ENCODE measurements around the gene USP13.
"Not testable (repeated sequence)": the region's sequence is repeated elsewhere in the genome, so short reads cannot be mapped to it uniquely, and the experiment has no call there.

USP13 gene

DNA sequence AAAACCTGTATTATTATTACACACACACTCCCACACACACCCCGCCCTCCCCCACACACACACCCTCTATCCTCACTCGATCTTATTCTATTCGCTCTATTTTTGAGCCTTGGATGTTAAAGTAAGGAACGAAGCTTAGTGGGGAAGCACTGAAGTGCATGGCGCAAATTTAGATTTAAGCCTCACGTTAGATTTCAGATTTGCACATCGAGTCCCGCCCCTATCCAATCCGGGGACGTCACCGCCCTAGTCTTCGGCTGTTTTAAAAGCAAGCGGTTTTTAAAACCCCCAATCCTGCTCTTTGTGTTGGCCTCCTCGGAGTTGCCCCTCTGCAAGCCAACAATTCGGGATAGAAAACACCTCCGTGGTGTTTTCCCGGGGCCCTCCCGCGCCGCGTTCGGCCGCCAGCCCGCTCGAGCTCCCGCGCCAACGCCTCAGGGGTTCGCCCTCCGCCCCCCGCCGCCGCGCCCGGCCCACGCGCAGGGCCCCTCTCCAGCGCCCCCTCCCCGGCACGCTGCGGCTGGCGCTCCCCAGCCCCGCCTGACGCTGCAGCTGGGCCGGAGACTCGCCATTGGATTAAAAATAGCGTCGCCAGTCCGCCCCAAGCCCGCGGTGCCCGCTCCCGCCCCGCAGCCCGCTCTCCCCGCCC lies at the start of gene USP13:
Gene USP13 (plus strand): TSS at position 594 of the 649 bp plus-strand sequence. CDS start 186 bp downstream, outside the sequence.
- DNase-seq (ENCODE audit: low read depth), result peak; percentile 62

DNA sequence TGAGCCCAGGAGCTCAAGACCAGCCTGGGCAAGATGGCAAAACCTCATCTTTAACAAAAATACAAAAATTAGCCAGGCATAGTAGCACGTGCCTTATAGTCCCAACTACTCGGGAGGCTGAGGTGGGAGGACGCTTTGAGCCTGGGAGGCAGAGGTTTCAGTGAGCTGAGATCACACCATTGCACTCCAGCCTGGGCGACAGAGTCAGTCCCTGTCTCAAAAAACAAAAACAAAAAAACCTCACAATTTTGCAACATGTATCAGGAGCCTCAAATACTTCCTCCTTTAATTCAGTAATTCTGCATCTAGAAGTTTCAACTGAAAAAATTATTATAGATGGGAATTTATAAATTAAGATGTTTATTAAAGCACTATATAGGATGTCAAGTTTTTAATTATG lies 49.5 kb upstream of the USP13 start:
- DNase-seq (ENCODE audit: low read depth), result no peak

DNA sequence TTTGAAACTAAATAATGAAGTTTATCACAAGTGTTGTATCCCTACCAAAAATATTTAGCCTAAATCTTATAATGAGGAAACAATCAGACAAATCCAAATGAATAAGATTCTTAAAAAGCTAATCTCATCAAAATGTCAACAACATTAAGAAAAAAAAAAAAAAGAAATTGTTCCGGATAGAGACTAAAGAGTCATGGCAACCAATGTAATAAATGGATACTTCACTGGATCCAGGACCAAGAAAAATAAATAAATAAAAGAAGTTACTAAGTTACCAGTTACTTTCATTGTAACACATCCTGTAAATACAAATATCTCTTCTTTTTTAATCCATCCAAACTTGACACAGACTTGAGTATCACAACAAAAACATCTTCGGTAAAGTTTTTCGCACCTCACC lies 49.0 kb upstream of the USP13 start:
- DNase-seq (ENCODE audit: low read depth), result no peak

DNA sequence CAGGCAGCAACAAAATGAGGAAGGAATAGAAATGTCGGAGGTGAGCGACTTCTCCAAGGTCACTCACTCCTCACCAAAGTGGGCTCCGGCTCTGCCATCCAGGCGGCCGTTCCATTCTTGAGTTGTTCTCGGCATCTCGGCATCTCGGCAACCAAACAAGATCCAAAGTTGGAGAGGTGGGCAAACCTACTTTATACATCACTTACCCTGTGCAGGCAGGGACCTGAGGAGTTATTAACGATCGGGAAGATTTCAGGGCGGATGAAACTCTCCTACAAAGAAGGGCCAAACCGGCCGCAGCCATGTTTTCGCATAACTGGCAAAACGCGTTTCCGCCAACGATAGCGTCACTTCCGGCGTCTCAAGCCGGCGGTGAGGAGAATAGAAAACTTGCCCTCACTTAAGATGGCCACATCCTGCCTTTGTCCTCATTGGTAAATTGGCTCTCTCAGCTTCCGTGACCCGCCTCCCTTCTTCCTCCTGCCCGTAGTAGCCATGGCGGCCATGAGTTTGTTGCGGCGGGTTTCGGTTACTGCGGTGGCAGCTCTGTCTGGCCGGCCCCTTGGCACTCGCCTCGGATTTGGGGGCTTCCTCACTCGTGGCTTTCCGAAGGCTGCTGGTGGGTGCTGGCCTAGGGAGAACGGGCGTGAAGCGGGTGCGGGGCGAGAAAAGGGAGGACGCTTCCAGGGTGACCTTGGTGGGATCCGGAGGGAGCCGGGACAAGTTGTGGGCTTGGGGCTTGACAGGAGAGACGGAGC lies 48.3 kb upstream of the USP13 start, which contains the start of the genes MRPL47 and NDUFB5:
Gene MRPL47 (minus strand): TSS at position 318 of the 758 bp plus-strand sequence. CDS start 14 bp downstream, at position 304.
Gene NDUFB5 (plus strand): TSS at position 474 of the 758 bp plus-strand sequence. CDS start 22 bp downstream, at position 496.
- DNase-seq (ENCODE audit: low read depth), result peak; percentile 87

- no peak for DNase-seq (ENCODE audit: low read depth)
Observed at GRCh38 chr3:179606534-179607085, 46.2 kb upstream of the USP13 start.

DNA sequence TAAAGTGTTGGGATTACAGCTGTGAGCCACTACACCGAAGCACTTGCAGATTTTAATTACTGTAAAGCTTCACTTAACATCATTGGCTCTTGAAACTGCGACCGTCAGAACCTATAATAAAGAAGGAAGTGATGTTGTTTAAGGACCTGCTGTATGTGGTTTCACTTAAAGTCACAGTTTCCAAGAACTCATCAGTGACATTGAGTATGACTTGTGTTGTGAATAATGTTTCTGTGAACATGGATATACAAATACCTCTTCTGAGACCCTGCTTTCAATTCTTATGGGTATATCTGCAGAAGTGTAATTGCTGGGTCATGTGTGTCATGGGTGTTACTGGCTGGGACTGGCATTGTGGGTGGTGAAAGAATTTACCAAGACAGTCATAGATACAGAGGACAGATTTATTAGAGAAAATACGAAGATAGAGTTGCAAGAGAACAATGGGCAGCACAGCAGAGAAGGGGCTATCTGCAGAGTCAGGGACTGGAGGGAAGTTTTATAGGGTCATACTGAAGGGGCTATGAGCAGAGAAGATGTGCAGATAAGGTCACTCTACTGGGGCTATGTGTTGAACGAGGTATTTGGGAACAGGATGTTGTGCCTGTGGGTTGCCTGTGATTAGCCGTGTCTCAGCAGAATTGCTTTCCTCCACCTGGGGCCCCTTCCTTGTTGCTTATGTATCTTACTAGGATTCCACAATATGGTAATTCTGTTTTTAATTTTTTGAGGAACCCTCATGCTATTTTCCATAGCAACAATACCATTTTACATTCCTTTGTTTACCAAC lies 43.7 kb upstream of the USP13 start:
- DNase-seq (ENCODE audit: low read depth), result no peak

DNA sequence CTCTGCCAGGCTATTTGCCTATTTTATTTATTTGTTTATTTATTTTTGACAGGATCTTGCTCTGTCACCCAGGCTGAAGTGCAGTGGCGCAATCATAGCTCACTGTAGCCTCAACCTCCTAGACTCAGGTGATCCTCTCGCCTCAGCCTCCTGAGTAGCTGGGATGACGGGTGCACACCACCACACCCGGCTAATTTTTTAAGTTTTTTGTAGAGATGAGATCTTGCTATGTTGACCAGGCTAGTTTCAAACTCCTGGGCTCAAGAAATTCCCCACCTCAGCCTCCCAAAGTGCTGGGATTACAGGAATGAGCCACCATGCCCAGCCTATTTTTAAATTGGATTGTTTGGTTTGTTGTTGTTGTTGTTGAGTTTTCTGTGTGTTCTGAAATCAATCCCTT lies 42.8 kb upstream of the USP13 start:
- no peak for DNase-seq (ENCODE audit: low read depth)

DNA sequence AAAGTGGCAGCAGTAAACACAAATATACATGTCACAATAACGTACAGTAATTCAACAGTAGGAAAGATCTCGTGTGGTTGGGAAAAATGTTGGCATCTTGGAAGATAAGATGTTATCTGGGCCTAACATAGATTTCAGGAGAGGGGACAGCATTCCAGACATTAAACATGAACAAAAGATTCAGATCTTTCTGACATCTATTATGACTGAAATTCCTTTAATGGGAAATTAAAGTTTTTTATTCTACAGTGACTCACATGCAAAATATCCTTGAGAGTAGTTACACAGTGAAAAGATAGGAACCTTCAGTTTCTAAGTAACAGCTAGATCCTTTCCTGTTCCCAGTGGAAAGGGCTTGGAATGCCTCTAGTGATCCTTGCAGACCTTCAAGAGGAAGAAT lies 39.0 kb upstream of the USP13 start:
- peak; percentile 29 for DNase-seq (ENCODE audit: low read depth)

DNA sequence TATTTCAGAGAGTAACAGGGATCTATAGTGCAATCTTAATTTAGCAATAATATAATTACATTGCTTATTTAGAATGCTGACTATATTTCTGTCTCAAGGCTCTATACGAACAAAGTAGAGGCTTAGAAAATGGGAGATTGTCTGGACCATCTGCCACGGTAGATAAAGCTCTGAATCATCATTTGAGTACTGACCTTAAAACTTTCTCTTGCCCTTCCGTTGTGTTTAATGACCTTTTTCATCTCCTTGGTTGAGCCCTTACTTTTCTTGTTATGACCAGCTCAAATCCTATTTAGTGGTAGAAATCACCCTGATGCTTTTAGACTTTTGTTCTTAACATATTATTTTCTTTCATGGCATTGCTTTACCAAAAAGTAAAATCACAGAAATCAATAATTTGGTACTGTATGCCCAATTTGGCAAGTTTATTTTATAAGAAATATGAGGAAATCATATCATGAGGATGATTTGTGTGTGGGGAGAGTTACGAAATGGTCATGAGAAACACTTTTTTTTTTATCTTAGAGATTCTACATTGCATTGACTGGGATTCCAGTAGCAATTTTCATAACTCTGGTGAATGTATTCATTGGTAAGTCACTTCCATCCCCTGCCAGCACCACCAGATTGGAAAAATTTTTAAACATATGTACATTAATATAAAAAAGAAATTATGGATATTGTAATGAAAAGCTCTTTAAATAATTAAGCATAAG lies 37.2 kb upstream of the USP13 start:
- DNase-seq (ENCODE audit: low read depth), result no peak

DNA sequence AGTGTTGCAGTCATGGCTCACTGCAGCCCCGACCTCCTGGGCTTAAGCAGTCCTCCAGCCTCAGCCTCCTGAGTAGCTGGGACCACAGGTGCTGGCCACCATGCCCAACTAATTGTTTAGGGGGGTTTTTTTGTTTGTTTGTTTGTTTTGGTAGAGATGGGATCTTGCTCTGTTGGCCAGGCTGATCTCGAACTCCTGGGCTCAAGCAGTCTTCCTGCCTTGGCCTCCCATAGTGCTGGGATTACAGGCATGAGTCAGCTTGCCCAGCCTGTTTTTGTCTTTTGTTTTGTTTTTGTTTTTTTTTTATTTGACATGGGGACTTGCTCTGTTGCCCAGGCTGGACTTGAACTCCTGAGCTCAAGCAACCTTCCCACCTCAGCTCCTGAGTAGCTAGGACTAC lies 30.8 kb upstream of the USP13 start:
- DNase-seq (ENCODE audit: low read depth), result no peak

GRCh38 chr3:179624451-179624850 lies 28.4 kb upstream of the USP13 start:
- DNase-seq (ENCODE audit: low read depth), result no peak

- DNase-seq (ENCODE audit: low read depth), result no peak
Observed at GRCh38 chr3:179630753-179631451, 21.9 kb upstream of the USP13 start.

DNA sequence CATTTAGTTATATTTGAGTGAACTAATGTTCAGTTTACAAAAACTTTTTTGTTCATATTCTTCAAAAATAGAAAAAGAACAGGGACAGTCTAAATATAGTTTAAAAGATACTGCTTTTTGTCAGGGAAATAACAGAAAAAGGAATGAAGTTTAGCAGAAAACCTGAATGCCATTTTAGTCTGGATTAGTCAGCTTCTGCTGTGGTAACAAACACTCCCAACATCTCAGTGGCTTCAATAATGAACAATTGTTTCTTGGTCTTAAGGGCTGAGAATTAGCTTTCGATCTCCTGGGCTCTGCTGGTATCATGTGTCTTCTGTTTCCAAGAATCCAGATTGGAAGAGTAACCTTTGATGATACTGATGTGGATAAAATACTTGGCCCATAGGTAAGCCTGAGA lies 12.4 kb upstream of the USP13 start:
- no peak for DNase-seq (ENCODE audit: low read depth)

- no peak for DNase-seq (ENCODE audit: low read depth)
Observed at GRCh38 chr3:179642871-179643270, 10.0 kb upstream of the USP13 start.

DNA sequence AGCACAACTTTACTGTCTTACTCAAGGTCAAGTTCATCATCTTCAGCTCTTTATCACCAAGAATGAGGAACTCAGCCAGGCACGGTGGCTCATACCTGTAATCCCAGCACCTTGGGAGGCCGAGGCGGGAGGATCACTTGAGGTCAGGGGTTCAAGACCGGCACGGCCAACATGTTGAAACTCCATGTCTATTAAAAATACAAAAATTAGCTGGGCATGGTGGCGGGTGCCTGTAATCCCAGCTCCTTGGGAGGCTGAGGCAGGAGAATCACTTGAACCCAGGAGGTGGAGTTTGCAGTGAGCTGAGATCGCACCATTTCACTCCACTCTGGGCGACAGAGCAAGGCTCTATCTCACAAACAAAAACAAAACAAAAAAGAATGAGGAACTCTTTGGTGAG lies 9.0 kb upstream of the USP13 start:
- not testable (repeated sequence) for DNase-seq (ENCODE audit: low read depth)

GRCh38 chr3:179646177-179646576 lies 6.7 kb upstream of the USP13 start:
- no peak for DNase-seq (ENCODE audit: low read depth)

- DNase-seq (ENCODE audit: low read depth), result no peak
Observed at GRCh38 chr3:179651687-179652446, 973 bp upstream of the USP13 start.

DNA sequence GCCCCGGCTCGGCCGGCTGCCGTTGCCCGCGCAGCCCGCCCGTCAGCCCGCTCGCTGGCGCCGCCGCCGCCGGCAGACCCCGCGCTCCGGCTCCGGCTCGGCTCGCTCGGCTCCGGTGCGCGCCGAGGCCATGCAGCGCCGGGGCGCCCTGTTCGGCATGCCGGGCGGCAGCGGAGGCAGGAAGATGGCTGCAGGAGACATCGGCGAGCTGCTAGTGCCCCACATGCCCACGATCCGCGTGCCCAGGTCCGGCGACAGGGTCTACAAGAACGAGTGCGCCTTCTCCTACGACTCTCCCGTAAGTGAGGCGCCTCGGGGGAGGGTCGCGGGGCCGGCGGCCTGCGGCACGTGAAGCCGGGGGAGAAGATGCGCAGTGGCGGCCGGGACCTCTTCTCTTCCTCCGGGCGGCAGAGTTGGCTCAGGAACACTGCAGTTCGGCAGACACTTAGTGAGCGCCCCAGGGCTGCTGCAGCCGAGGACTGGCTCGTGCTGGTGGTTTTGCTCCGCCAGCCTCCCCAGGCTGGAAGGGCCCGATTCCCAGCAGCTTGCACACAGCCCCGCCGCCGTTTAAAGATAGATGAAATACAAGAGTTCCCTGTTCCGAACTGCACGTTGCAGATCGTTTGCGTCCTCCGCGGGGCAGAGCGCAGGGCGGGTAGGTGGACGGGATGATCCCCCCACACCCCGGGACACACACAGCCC lies 407 bp downstream of the USP13 start:
- no peak for DNase-seq (ENCODE audit: low read depth)

- no peak for DNase-seq (ENCODE audit: low read depth)
Observed at GRCh38 chr3:179655236-179655635, 2.4 kb downstream of the USP13 start.

- no peak for DNase-seq (ENCODE audit: low read depth)
Observed at GRCh38 chr3:179658606-179659005, 5.8 kb downstream of the USP13 start.
